Testis (tissue), 2 donors: Measurements from ENCODE around the gene CTCF.

Source experiments
- CTCF ChIP-seq, 3 experiments: fragments of 450-650 bp in 2 of 3; fragments of 200-600 bp in 1 of 3; sonication (generic) in 1 of 3; IDR thresholded peaks; one replicate each; pipeline ENCODE4 v1.5.1; 2016 to 2019; ENCODE audit warnings: antibody characterized with exemption in 3 of 3, mild to moderate bottlenecking in 2 of 3, moderate library complexity in 1 of 3
- POLR2A ChIP-seq: fragments of 450-650 bp; IDR thresholded peaks from one replicate; pipeline ENCODE4 v1.6.1; 2017; ENCODE audit warnings: antibody characterized with exemption, mild to moderate bottlenecking, moderate library complexity

- TF ChIP-seq POLR2A (no peak), CTCF (IDR thresholded peaks at IDR 0.05) (no peak)
Measured at GRCh38 chr16:67548265-67549126, 13.8 kb upstream of the CTCF start.
